Heart right ventricle (tissue), 16 donors: ENCODE measurements around the gene MOCOS. TPM values are rescaled to one million over a fixed set of nuclear protein-coding genes. Genes with fewer than 3 reads are reported as not detected.

Experiments used
- ATAC-seq, 8 donors: fragments of 200-7000 bp; cut with Tn5 transposase; one replicate each; pipeline ENCODE4 v1.9.1; 2020; ENCODE audit warnings: mild to moderate bottlenecking in 8 of 8, moderate library complexity in 8 of 8, moderate number of reproducible peaks in 1 of 8
- DNase-seq, 2 donors: peaks; one replicate each; pipeline ENCODE4 v3.0.0-alpha.2; 2020
- H3K27ac ChIP-seq, 10 donors: fragments of 200-600 bp; sonication (generic) in 2 of 10; one replicate each; pipeline versions ENCODE4 v1.5.0 to v1.8.0; 2020 to 2022; ENCODE audit warnings: mild to moderate bottlenecking in 3 of 10
- H3K27me3 ChIP-seq, 7 donors: fragments of 200-600 bp; one replicate each; pipeline ENCODE4 v1.8.0; 2021 to 2022; ENCODE audit warnings: mild to moderate bottlenecking in 2 of 7
- H3K36me3 ChIP-seq, 9 donors: fragments of 200-600 bp; sonication (generic) in 1 of 9; one replicate each; pipeline versions ENCODE4 v1.5.0 to v1.8.0; 2020 to 2022; ENCODE audit warnings: mild to moderate bottlenecking in 2 of 9
- H3K4me1 ChIP-seq, 9 donors: fragments of 200-600 bp; sonication (generic) in 1 of 9; one replicate each; pipeline versions ENCODE4 v1.5.0 to v1.8.0; 2020 to 2022; ENCODE audit warnings: mild to moderate bottlenecking in 4 of 9
- H3K4me3 ChIP-seq, 10 donors: fragments of 200-600 bp; sonication (generic) in 2 of 10; one replicate each; pipeline versions ENCODE4 v1.5.0 to v1.8.0; 2020 to 2022; ENCODE audit warnings: mild to moderate bottlenecking in 7 of 10, moderate library complexity in 2 of 10
- H3K9me3 ChIP-seq, 11 donors: fragments of 200-600 bp in 10 of 11; sonication (generic) in 2 of 11; one replicate each; pipeline versions ENCODE4 v1.5.0 to v1.8.0; 2013 to 2022; ENCODE audit warnings: mild to moderate bottlenecking in 2 of 11, control low read depth in 1 of 11, moderate library complexity in 1 of 11
- WGBS, 2 donors: extraction: QIAGEN DNeasy Blood & Tissue Kit; methylation state at CpG; one replicate each; pipeline ENCODE4 v1.1.7; 2013; ENCODE audit warnings: inconsistent platforms in 1 of 2; 5-methylcytosine and 5-hydroxymethylcytosine counted together
- intact Hi-C, 10 donors: fragments of 100-400 bp; cut with DNase I; formaldehyde crosslinking; loops; one replicate each; pipeline versions ENCODE4 v1.11.1 to v1.14.2; 2022
- polyA plus RNA-seq, 2 donors: library from polyadenylated mRNA; stranded (reverse); fragments of 200-250 nt; gene quantifications; one replicate each; pipeline ENCODE4 v1.2.3, GENCODE V29; 2013
- total RNA-seq, 10 donors: library from RNA; stranded (reverse); fragmentation: NEBNext Ultra II Directional in 3 of 10; extraction: Animal tissue kit (Norgen Biotek cat#: 25700) in 3 of 10; gene quantifications; one replicate each; pipeline versions ENCODE4 v1.2.1 to v1.2.4, GENCODE V29; 2021 to 2023
- TF ChIP-seq, protein P1 (sequence below), 9 donors: fragments of 200-600 bp; sonication (generic) in 2 of 9; IDR thresholded peaks; one replicate each; pipeline versions ENCODE4 v1.5.0 to v1.8.0; 2021 to 2022; ENCODE audit warnings: antibody characterized with exemption in 9 of 9, mild to moderate bottlenecking in 5 of 9, moderate library complexity in 1 of 9
- donor health status: Arrhythmogenic right ventricular cardiomyopathy.
- donor health status: ischemic (EF 13 %, LVEDD 7.1; RV severe dilation, severe dysfunction).
- donor health status: healthy with polysubstance abuse.
- donor health status: DM: no; HTN: yes; CAD: no.
- donor health status: DM: no; HTN: no; CAD: no.
- donor health status: ischemic (EF 25% LVEDD 6.9; RV normal size, moderate dysfunction).
- donor health status: ischemic (EF 25% LVEDD 5.7; RV mildly dilated, moderate dysfunction).
- donor health status: healthy.
- donor health status: DM: yes; HTN: yes; CAD: no.
- donor health status: Ischemic cardiomyopathy.
- donor health status: ischemic (EF 35%, LVEDD 5.7; RV mildly dilated, moderate dysfunction).
- donor health status: nonischemic (EF 11% LVEDD 7.7; RV severe dilation, severe dysfunction).
- donor health status: DM: yes; HTN: yes; CAD: no.
- donor health status: PGD.
- donor health status: ischemic (EF 29% LVEDD 5.4; RV normal size, mild dysfunction).
- donor health status: nonischemic (EF 23%, LVEDD 6.1; RV moderate dilation, normal function).

Gene MOCOS
- total and polyA plus RNA-seq, 12 donors = 0.06 to 0.95 (median 0.28) TPM

DNA sequence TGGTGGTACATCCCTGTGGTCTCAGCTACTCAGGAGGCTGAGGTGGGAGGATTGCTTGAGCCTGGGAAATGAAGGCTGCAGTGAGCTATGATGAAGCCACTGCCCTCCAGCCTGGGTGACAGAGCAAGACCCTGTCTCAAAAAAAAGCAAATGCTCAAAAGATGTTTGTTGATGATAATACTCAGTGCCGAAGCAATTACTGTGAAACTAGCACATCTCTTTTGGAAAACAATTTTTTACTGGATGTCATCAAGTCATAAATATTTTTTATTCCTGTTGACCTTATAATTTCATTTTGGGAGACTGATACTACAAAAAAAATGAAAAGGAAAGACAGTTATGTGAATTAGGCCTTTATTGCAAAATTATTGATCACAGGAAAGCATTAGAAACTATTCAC lies 75.7 kb downstream of the MOCOS start:
- H3K9me3 ChIP-seq = no peaks in the 10 kb centered on the region
- TF ChIP-seq, protein P1, sequence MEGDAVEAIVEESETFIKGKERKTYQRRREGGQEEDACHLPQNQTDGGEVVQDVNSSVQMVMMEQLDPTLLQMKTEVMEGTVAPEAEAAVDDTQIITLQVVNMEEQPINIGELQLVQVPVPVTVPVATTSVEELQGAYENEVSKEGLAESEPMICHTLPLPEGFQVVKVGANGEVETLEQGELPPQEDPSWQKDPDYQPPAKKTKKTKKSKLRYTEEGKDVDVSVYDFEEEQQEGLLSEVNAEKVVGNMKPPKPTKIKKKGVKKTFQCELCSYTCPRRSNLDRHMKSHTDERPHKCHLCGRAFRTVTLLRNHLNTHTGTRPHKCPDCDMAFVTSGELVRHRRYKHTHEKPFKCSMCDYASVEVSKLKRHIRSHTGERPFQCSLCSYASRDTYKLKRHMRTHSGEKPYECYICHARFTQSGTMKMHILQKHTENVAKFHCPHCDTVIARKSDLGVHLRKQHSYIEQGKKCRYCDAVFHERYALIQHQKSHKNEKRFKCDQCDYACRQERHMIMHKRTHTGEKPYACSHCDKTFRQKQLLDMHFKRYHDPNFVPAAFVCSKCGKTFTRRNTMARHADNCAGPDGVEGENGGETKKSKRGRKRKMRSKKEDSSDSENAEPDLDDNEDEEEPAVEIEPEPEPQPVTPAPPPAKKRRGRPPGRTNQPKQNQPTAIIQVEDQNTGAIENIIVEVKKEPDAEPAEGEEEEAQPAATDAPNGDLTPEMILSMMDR (IDR thresholded peaks at IDR 0.05) = no peak

DNA sequence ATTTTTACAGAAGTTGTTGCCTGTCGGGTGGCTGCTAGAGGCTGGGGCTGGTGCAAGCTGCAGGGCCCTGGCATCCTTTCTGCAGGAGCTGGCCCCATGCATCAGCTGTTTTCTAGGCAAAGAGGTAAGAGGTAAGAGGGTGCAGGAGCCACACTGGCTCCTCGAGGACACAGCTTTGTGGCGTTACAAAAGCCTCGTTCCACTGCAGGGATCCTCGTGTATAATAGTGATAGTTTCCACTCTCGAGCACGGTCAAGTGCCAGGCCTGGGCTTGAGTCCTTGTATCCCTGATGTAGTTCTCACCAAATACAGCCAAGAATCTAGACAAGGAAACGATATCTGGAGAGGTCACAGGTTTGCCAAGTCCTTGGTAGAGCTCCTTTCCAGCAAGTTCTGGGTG lies 77.0 kb downstream of the MOCOS start:
- 66 to 72% methylated on average over 8 of the region's 8 CpGs for WGBS, 2 donors
- DNase-seq (no peak), ATAC-seq (no peak)

More for the DNA sequence above, 75.7 kb downstream of the MOCOS start:
- H3K4me1 ChIP-seq = peaks cover 0 to 8% (median 0%) of the 10 kb centered on the region in 9 donors
- 92 to 98% methylated on average over 1 of the region's 1 CpG for WGBS, 2 donors
- H3K27ac ChIP-seq = no peak overlapping the region
- intact Hi-C loops = loop anchor here in 1 of 10 donors (10.0 kb wide), 1 partner anchor 58 kb away; no protein-coding TSS in a partner anchor
- H3K4me3 ChIP-seq = no peak overlapping the region
- H3K36me3 ChIP-seq = no peaks in the 10 kb centered on the region
- ATAC-seq = no peak
- no peaks in the 10 kb centered on the region for H3K27me3 ChIP-seq
- no peak for DNase-seq

DNA sequence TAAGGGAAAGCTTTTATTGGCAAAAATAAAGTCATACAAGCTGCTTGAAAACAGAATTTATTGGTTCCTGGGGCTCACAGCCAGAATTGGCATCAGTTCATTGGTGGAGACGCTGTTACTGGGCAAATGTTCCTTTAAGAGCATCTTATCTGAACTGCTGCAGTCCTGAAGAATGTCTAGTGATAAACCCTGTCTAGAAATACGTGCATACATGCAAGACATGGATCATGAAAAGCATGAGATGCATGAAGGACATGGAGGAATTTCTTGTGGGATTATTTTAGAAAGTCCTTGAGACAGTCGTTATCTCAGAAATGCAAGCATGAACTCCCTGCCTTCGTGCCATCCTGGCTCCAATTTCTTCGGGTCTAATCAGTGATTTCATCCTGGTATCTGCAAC lies 77.7 kb downstream of the MOCOS start:
- Histone ChIP-seq H3K4me3 (no peak overlapping the region), H3K27me3 (no peaks in the 10 kb centered on the region), H3K4me1 (peaks cover 0 to 8% (median 0%) of the 10 kb centered on the region in 9 donors), H3K36me3 (no peaks in the 10 kb centered on the region), H3K9me3 (no peaks in the 10 kb centered on the region), H3K27ac (no peak overlapping the region)
- TF ChIP-seq, protein P1 (IDR thresholded peaks at IDR 0.05) = no peak
- WGBS, 2 donors = 5 to 10% methylated on average over 5 of the region's 5 CpGs
- no peak for ATAC-seq
- intact Hi-C loops = loop anchor here in 1 of 10 donors (10.0 kb wide), 1 partner anchor 60 kb away; no protein-coding TSS in a partner anchor
- DNase-seq = no peak

More for the DNA sequence above, 77.0 kb downstream of the MOCOS start:
- TF ChIP-seq, protein P1 (IDR thresholded peaks at IDR 0.05) = no peak
- intact Hi-C loops = loop anchor here in 1 of 10 donors (10.0 kb wide), 1 partner anchor 59 kb away; no protein-coding TSS in a partner anchor
- no peaks in the 10 kb centered on the region for H3K36me3 ChIP-seq
- peaks cover 0 to 8% (median 0%) of the 10 kb centered on the region in 9 donors for H3K4me1 ChIP-seq
- no peaks in the 10 kb centered on the region for H3K27me3 ChIP-seq
- H3K4me3 ChIP-seq = no peak overlapping the region
- H3K9me3 ChIP-seq = no peaks in the 10 kb centered on the region
- no peak overlapping the region for H3K27ac ChIP-seq

DNA sequence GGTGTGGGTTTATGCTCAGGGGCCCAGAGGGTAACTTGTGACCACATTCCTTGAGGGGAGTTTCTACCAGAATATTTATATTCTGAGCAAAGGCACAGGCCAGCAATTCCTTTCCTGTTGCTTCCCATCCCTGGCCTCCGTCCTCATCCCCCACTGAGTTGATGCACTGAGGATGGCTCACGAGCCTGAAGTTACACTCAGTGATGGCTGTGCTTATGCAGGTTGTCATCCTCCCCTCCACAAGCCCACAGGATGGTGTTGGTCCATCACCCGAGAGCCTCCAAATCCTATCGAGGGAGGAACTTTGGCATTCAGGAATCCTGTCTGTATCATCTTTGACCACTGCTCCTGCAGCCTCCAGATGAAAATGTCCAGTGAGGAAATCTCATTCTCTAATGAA lies 81.9 kb downstream of the MOCOS start:
- WGBS, 2 donors = 74 to 85% methylated on average over 4 of the region's 4 CpGs
- Histone ChIP-seq H3K9me3 (no peaks in the 10 kb centered on the region), H3K4me1 (peaks cover 0 to 8% (median 0%) of the 10 kb centered on the region in 9 donors), H3K27ac (no peak overlapping the region), H3K27me3 (no peaks in the 10 kb centered on the region), H3K4me3 (no peak overlapping the region), H3K36me3 (no peaks in the 10 kb centered on the region)
- DNase-seq = no peak
- ATAC-seq = no peak
- intact Hi-C loops = loop anchor here in 1 of 10 donors (10.0 kb wide), 1 partner anchor 64 kb away; no protein-coding TSS in a partner anchor
- TF ChIP-seq, protein P1 (IDR thresholded peaks at IDR 0.05) = no peak
